GM12878 (cell line): ENCODE measurements around the gene ANKRD16. TPM values are rescaled to one million over a fixed set of nuclear protein-coding genes. Genes with fewer than 3 reads are reported as not detected.

Experiments used
- ATAC-seq: fragments of 200-7000 bp; cut with Tn5 transposase; 3 replicates; pipeline ENCODE4 v1.9.1; 2020; ENCODE audit warnings: mild to moderate bottlenecking, moderate library complexity
- BruUV-seq: library from RNA; stranded (reverse); fragments of 400-500 nt; replicated peaks from 2 replicates; lab custom pipeline; 2021; lab: Mats Ljungman, UMichigan
- CTCF ChIA-PET: fragments of 300-600 bp; sonication (Branson Sonifier 250); formaldehyde crosslinking; extraction: SDS; loops from one replicate; lab custom pipeline; 2021; ENCODE audit warnings: inconsistent platforms; lab: Yijun Ruan, JAX
- POLR2A ChIA-PET: fragments of 350-600 bp; formaldehyde crosslinking; extraction: SDS; loops from one replicate; lab custom pipeline; 2021; ENCODE audit warnings: inconsistent platforms; lab: Charles Lee
- RAD21 ChIA-PET: fragments of 300-600 bp; sonication (Branson Sonifier 250); formaldehyde crosslinking; loops from one replicate; lab custom pipeline; 2023; ENCODE audit warnings: antibody characterized with exemption; ENCODE audit not compliant: unreplicated experiment; lab: Charles Lee
- SMC1A ChIA-PET: fragments of 300-600 bp; sonication (Branson Sonifier 250); formaldehyde crosslinking; loops from one replicate; lab custom pipeline; 2023; ENCODE audit not compliant: unreplicated experiment, uncharacterized antibody; lab: Charles Lee
- DNase-seq: peaks from one replicate; pipeline ENCODE4 v3.0.0-alpha.2; 2011; ENCODE audit warnings: low read depth, low spot score
- FAIRE-seq: peaks from 3 replicates; lab custom pipeline; 2011; peaks lifted over from hg19 to GRCh38; lab: Jason Lieb, UNC
- H2AFZ ChIP-seq: 2 replicates; pipeline ENCODE4 v1.6.0; 2011; ENCODE audit warnings: low read depth, low read length, control low read depth; ENCODE audit not compliant: control insufficient read depth
- H3K27ac ChIP-seq: 2 replicates; pipeline ENCODE4 v1.5.1; 2011; ENCODE audit warnings: control low read depth; ENCODE audit not compliant: control insufficient read depth, insufficient read depth
- H3K27me3 ChIP-seq, 2 experiments: replicated peaks in 1 of 2; 2 replicates each; pipeline versions ENCODE4 v1.6.0 to v1.6.1; 2011; ENCODE audit warnings: low read length in 1 of 2; ENCODE audit not compliant: control insufficient read depth in 2 of 2, insufficient read depth in 2 of 2
- H3K36me3 ChIP-seq, 2 experiments: 2 replicates each; pipeline ENCODE4 v1.5.1; 2011; ENCODE audit warnings: low read length in 1 of 2; ENCODE audit not compliant: control insufficient read depth in 2 of 2, insufficient read depth in 2 of 2
- H3K4me1 ChIP-seq: 2 replicates; pipeline ENCODE4 v1.6.1; 2011; ENCODE audit warnings: mild to moderate bottlenecking, low read length, moderate library complexity, mixed read lengths; ENCODE audit not compliant: control insufficient read depth, insufficient read depth
- H3K4me2 ChIP-seq: 2 replicates; pipeline ENCODE4 v1.6.0; 2011; ENCODE audit warnings: control low read depth; ENCODE audit not compliant: control insufficient read depth, insufficient read depth
- H3K4me3 ChIP-seq: fragments of 200-600 bp; sonication (generic); 2 replicates; pipeline ENCODE4 v1.5.1; 2016
- H3K79me2 ChIP-seq: 2 replicates; pipeline ENCODE4 v1.6.0; 2011; ENCODE audit warnings: low read length; ENCODE audit not compliant: control insufficient read depth, insufficient read depth
- H3K9ac ChIP-seq: 2 replicates; pipeline ENCODE4 v1.8.0; 2011; ENCODE audit warnings: low read length, control low read depth, mixed read lengths; ENCODE audit not compliant: control insufficient read depth, insufficient read depth
- H3K9me3 ChIP-seq: replicated peaks from 3 replicates; pipeline ENCODE4 v1.5.1; 2011; ENCODE audit warnings: mild to moderate bottlenecking, low read length; ENCODE audit not compliant: control insufficient read depth, insufficient read depth
- H4K20me1 ChIP-seq: 2 replicates; pipeline ENCODE4 v1.6.0; 2011; ENCODE audit not compliant: control insufficient read depth, insufficient read depth
- CHD2 ChIP-seq: IDR thresholded peaks from 2 replicates; pipeline ENCODE4 v1.6.1; 2011; ENCODE audit warnings: low read depth, low read length, improper control_type of control experiment, borderline replicate concordance
- EZH2 ChIP-seq: IDR thresholded peaks from 2 replicates; pipeline ENCODE4 v1.6.1; 2012; ENCODE audit warnings: low read depth, mild to moderate bottlenecking, control low read depth, inconsistent platforms, low read length, borderline replicate concordance; ENCODE audit not compliant: control insufficient read depth
- MLLT1 ChIP-seq: fragments of 450-650 bp; IDR thresholded peaks from 2 replicates; pipeline ENCODE4 v1.6.1; 2016; ENCODE audit warnings: mild to moderate bottlenecking
- POLR2AphosphoS2 ChIP-seq: IDR thresholded peaks from 2 replicates; pipeline ENCODE4 v1.6.1; 2011; ENCODE audit warnings: low read depth, mild to moderate bottlenecking, low read length, improper control_type of control experiment, moderate library complexity
- RBBP5 ChIP-seq: fragments of 200-600 bp; sonication (generic); conservative IDR thresholded peaks from 2 replicates; pipeline ENCODE4 v1.6.1; 2016
- SIN3A ChIP-seq: IDR thresholded peaks from 2 replicates; pipeline ENCODE4 v1.6.1; 2012; ENCODE audit warnings: low read depth, low read length, improper control_type of control experiment
- SKIL ChIP-seq: fragments of 450-650 bp; IDR thresholded peaks from 2 replicates; pipeline ENCODE4 v1.6.1; 2017; ENCODE audit warnings: mild to moderate bottlenecking, low read depth, inconsistent platforms; ENCODE audit not compliant: poor library complexity, severe bottlenecking
- WGBS: methylation state at CpG from one replicate; pipeline ENCODE4 v1.1.6; 2016; ENCODE audit warnings: low lambda C conversion rate; ENCODE audit not compliant: insufficient replicate concordance, insufficient coverage; ENCODE audit errors: missing lambda C conversion rate; 5-methylcytosine and 5-hydroxymethylcytosine counted together
- in situ Hi-C: fragments of 300-500 bp; cut with MboI; formaldehyde crosslinking; loops from 9 replicates; pipeline ENCODE4 v1.14.3; 2018; ENCODE audit warnings: mixed read lengths
- intact Hi-C: fragments of 100-400 bp; cut with micrococcal nuclease; formaldehyde crosslinking; loops from one replicate; pipeline ENCODE4 v1.14.2; 2022; ENCODE audit not compliant: unreplicated experiment
- polyA plus RNA-seq, 11 experiments: library from polyadenylated mRNA; depleted of rRNA in 4 of 11; unstranded in 6 of 11; stranded (reverse) in 5 of 11; fragments of >200 nt; fragmentation: Nextera tagmentation in 4 of 11; fragmentation: Illumina TruSeq in 1 of 11; extraction: Ambion mirVana in 4 of 11; extraction: Trizol in 1 of 11; gene quantifications; 1 replicate in 1 of 11; 2 replicates in 10 of 11; pipeline versions ENCODE4 v1.2.1 to v1.2.3, GENCODE V29; 2011 to 2016; ENCODE audit warnings: inconsistent platforms in 2 of 11, missing spikeins in 2 of 11, low read depth in 1 of 11
- total RNA-seq, 4 experiments: library from RNA; depleted of rRNA in 3 of 4; stranded (reverse); fragments of >200 nt in 3 of 4; fragmentation: Illumina TruSeq in 1 of 4; extraction: Trizol in 1 of 4; gene quantifications; 2 replicates each; pipeline versions ENCODE4 v1.2.1 to v1.2.3, GENCODE V29; 2013 to 2021

Gene ANKRD16
- total and polyA plus RNA-seq, 10 of the 15 experiments (the other 5 are each of a cell fraction or from before 2014, with no cell fraction given), result 0.57 to 13.6 (median 4.4) TPM

- POLR2A ChIA-PET, result no interaction called here
- intact Hi-C loops, result no loop called here
- H3K36me3 ChIP-seq, result peaks cover 1 to 14% of the 10 kb centered on the region in 2 experiments; a peak in 3 of 4 replicates
These were observed 7.3 kb upstream of the ANKRD16 start for GRCh38 chr10:5897053-5897340.

More at GRCh38 chr10:5897053-5897340, 7.3 kb upstream of the ANKRD16 start:
- Histone ChIP-seq H3K9me3 (peaks cover 3% of the 10 kb centered on the region), H3K27me3 (no peaks in the 10 kb centered on the region), H3K9ac (no peak overlapping the region), H3K4me1 (peaks cover 20% of the 10 kb centered on the region), H3K27ac (no peak overlapping the region), H4K20me1 (no peaks in the 10 kb centered on the region; the same call in 1 of the 2 replicates), H3K4me2 (no peak overlapping the region), H2AFZ (no peak overlapping the region), H3K4me3 (no peak overlapping the region), H3K79me2 (peaks cover 39% of the 10 kb centered on the region)
- DNase-seq, result no peak
- BruUV-seq, result no TSS peak
- 97% methylated on average over 4 of the region's 4 CpGs for WGBS
- ATAC-seq, result no peak
- in situ Hi-C loops, result no loop called here
- TF ChIP-seq RBBP5 (no peak), CHD2 (no peak), POLR2AphosphoS2 (no peak), SKIL (no peak), EZH2 (no peak), SIN3A (no peak), MLLT1 (no peak)
- RAD21 ChIA-PET, result interaction anchor here (1.4 kb wide), 1 partner anchor 74 kb away, joined by 4 read pairs; no protein-coding TSS in a partner anchor
- CTCF ChIA-PET, result no interaction called here
- no peak for FAIRE-seq
- SMC1A ChIA-PET, result no interaction called here
